ENCODE data around the gene EMC6.

EMC6 gene

DNA sequence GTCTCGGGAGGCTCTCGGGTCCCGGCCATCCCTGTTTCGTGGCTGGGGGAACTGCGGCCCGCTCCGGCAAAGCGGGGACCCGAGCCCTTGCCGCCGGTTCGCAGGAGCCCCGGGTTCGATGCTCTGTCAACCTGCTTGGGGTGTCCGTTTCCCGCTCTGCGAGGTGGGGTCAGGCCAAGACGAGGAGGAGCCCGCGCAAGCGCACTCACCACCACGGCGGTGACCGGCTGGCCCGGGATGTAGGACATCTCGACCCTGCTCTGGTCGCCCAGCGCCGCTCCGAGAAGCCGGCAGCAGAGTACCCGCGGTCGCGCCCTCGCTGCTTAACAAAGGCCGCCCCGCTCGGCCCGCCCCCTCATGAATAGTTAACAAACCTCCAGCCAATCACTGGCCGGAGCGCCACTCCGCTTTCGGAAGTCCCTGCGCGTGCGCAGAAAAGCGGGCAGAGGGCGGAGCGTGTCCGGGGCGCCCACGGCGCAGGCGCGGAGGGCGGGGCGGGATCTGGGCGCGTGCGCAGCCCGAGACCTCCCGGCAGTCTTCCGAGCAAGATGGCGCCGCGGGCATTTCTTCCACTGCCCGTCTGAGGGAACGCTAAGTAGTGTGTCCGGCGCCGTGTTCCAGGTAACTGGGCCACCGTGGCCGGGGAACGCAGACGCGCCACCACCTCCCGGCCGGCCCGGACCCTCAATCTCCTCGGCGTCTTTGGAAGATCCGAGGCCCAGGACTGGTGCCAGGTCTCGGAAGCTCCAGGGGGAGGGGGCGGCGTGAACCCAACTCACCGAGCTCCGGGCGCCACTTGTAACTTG, at the start of gene EMC6, which contains the start of gene TAX1BP3:
TSS of gene EMC6 (plus strand) at position 534 of the 806 bp plus-strand sequence. CDS start 335 bp downstream, outside the sequence.
TSS of gene TAX1BP3 (minus strand) at position 300 of the 806 bp plus-strand sequence. CDS start at position 248, 52 bp downstream.
- peak; percentile 98 for DNase-seq (ENCODE audit: low spot score)

DNA sequence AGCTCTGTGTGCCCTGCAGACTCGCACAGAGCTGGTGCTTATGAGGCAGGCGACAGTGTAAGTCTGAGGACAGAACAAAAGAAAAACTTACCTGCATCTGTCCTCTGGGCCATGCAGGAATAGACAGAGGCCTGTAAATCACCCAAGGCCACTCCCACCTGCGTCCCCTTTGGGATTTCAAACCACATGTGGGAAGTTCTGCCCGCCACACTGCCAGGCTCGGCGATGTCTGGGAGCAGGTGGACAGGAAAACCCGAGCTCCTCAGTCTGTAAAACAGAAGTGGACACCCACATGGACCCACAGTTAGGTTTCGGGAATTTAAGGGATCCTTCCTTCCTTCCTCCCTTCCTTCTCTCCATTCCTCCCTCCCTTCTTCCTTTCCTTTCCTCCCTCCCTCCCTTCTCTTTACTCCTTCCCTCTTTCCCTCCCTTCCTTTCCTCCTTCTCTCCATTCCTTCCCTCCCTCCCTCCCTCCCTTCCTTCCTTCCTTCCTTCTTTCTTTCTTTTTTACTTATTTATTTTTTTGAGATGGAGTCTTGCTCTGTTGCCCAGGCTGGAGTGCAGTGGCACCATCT, 47.4 kb upstream of the EMC6 start:
- no peak for DNase-seq (ENCODE audit: low spot score)

GRCh38 chr17:3622977-3623594, 45.5 kb upstream of the EMC6 start:
- DNase-seq (ENCODE audit: low spot score) = no peak

- DNase-seq (ENCODE audit: low spot score) = no peak
Observed at GRCh38 chr17:3626831-3627768, 41.5 kb upstream of the EMC6 start.

GRCh38 chr17:3627769-3628167, 40.8 kb upstream of the EMC6 start:
- DNase-seq (ENCODE audit: low spot score) = no peak

GRCh38 chr17:3630781-3631180, 37.8 kb upstream of the EMC6 start:
- no peak for DNase-seq (ENCODE audit: low spot score)

DNA sequence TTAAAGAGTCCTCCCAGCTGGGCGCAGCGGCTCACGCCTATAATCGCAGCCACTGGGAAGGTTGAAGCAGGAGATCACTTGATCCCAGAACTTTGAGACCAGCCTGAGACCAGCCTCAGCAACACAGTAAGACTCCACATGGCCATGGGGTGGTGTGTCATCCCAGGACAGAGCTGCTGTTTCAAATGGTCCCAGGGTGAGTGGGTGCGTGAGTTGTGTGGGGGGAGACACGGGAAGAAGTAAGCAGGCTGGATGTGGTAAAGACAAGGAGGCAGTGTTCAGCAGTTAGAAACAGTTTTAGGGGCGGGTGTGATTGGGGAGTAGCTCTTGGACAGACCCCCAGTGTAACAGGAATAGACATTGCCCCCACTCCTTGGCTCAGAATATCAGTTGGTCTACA, 36.3 kb upstream of the EMC6 start:
- DNase-seq (ENCODE audit: low spot score) = no peak

DNA sequence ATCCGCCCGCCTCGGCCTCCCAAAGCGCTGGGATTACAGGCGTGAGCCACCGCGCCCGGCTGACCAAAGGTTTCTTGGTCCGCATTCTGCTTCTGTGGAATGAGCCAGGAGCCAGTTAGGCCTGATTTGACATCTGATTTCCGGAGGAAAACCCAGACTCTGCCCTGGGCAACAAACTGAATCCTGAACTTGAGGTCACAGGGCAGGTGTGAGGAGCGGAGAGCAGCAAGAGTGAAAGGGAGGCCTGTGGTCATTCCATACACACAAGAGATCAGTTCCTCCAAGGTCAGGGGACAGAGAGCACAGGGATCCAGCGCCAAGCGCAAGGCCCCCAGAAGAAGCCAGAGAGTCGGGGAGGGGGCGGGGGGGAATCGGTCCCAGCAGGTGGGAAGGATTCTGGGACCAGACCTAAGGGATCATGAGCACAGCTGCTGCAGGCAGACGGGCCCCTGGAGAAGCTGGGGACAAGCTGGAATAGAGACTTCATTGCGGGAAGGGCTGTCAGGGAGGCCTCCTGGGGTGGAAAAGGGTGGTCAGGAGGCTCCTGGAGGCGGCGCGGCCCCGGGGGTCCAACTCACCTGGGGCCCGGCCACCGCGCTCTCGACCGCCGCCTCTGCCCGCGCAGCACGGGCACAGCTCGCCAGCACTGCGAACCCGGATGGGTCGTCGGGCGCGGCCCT, 33.0 kb upstream of the EMC6 start:
- no peak for DNase-seq (ENCODE audit: low spot score)

- DNase-seq (ENCODE audit: low spot score) = peak; percentile 98
Observed at GRCh38 chr17:3636154-3636907, 32.3 kb upstream of the EMC6 start, which contains the start of the genes CTNS and SHPK. CTNS (plus strand) TSS chr17:3636760; CDS start chr17:3640207, 3,447 bp downstream. SHPK (minus strand) TSS chr17:3636250; CDS start chr17:3636219, 31 bp downstream.

DNA sequence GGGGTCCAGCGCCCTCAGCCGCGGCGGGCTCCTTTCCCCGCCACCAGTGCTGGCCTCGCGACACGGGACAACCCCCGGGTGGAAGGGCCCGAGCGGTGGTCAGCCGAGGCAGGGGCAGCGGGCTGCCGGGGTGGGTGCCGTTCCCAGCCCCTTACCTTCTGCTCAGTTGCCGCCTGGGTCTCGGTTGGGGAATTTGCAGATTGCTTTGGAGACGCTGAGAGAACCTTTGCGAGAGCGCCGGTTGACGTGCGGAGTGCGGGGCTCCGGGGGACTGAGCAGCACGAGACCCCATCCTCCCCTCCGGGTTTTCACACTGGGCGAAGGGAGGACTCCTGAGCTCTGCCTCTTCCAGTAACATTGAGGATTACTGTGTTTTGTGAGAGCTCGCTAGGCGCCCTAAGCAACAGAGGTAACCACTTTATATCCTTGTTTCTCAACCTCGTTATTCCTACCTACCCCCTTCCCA, 31.7 kb upstream of the EMC6 start:
- no peak for DNase-seq (ENCODE audit: low spot score)

GRCh38 chr17:3639981-3640596, 28.5 kb upstream of the EMC6 start:
- peak; percentile 76 for DNase-seq (ENCODE audit: low spot score)

GRCh38 chr17:3641014-3641413, 27.6 kb upstream of the EMC6 start:
- no peak for DNase-seq (ENCODE audit: low spot score)

DNA sequence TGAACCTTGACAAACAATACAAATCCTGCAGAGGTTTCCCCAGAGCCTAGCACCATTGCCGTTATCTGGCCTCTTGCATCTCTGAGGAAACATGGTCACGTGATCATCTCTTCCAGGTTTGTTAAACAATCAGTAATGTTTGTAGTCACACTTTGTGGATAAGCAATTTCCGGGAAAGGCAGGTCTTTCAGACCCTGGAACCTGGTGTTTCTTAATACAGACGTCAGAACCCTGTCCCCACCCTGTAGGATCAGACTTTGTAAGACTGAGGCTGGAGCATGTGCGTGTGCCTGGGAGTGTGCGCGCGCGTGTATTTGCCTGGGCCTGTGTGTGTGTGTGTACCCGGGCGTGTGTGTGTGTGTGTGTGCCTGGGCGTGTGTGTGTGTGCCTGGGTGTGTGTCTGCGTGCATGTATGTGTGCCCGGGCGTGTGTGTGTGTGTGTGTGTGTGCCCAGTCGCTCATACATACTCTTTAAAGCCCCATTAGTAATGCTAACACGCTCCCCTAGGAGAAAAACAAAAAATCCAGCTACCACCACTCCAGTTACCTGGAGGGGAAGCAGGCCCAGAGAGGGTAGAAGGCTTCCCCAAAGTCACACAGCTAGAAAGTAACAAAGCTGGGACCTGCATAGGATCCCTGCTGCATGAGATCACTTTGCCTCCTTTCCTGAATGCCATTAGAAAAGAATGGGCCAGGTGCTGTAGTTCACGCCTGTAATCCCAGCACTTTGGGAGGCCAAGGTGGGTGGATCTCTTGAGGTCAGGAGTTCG, 26.7 kb upstream of the EMC6 start:
- no peak for DNase-seq (ENCODE audit: low spot score)

- no peak for DNase-seq (ENCODE audit: low spot score)
Observed at GRCh38 chr17:3643889-3644349, 24.7 kb upstream of the EMC6 start.

GRCh38 chr17:3645310-3645709, 23.3 kb upstream of the EMC6 start:
- no peak for DNase-seq (ENCODE audit: low spot score)

- no peak for DNase-seq (ENCODE audit: low spot score)
Observed at GRCh38 chr17:3647251-3647650, 21.4 kb upstream of the EMC6 start.

GRCh38 chr17:3647769-3648555, 20.6 kb upstream of the EMC6 start:
- DNase-seq (ENCODE audit: low spot score) = peak; percentile 51

- DNase-seq (ENCODE audit: low spot score) = no peak
Observed at GRCh38 chr17:3655766-3656165, 12.8 kb upstream of the EMC6 start.
